ENCODE data around the gene IRX6.

GRCh38 chr16:55376045-55376444, 52.0 kb downstream of the IRX6 start:
- TF ChIP-seq POLR2A (IDR thresholded peaks at IDR 0.05; ENCODE audit: low read depth, low read length) (no peak), POLR2AphosphoS5 (IDR thresholded peaks at IDR 0.05; ENCODE audit: low read depth, low read length) (no peak), TAF1 (IDR thresholded peaks at IDR 0.05; ENCODE audit: low read depth, low read length) (no peak)
